Measurements from ENCODE around the gene NUTM2A.
"Not testable (repeated sequence)": the region's sequence is repeated elsewhere in the genome, so short reads cannot be mapped to it uniquely, and the experiment has no call there.

Gene NUTM2A

DNA sequence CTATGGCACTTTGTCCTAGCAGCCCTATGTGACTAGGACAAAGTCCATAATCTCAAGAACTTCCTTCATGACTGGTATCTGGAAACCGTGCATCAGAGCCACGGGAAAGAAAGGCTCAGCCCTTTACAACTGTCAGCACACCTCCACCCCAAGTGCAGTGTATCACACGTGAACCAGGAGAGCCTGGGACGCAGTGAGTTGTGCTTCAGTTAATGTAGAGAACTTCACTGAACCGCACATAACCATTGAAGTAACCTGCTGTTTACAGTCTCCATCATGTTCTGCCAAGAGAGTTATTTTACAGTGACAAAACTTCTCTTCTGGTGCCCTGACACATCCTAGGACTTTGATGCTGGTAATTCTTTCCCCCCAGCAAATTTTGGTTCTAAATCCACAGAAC lies 12.0 kb downstream of the NUTM2A start:
- not testable (repeated sequence) for H3K4me3 ChIP-seq (ENCODE audit: low read length); DNase-seq (ENCODE audit: low read depth, low spot score)

DNA sequence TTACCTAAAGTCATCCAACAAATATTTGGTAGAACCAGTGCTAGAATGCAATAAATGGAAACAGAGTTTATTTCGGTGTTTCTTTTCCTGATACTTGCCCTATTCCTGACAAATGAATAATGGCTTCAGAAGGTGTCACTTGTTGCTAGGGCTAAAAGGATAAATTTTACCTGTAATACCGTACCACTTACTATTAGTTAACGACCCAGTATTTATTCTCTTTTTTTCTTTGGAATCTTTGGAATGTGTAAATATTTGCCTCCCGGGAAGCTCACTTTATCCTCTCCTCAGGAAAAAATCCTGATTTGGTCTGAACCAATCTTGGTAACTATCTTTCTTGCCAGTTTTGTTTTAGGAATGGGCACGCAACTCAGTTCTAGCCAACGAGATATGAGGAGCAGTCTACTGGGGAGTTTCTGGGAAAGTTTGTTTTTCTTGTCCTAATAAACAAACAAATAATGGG lies 14.1 kb downstream of the NUTM2A start:
- H3K4me3 ChIP-seq (ENCODE audit: low read length); DNase-seq (ENCODE audit: low read depth, low spot score): not testable (repeated sequence)

DNA sequence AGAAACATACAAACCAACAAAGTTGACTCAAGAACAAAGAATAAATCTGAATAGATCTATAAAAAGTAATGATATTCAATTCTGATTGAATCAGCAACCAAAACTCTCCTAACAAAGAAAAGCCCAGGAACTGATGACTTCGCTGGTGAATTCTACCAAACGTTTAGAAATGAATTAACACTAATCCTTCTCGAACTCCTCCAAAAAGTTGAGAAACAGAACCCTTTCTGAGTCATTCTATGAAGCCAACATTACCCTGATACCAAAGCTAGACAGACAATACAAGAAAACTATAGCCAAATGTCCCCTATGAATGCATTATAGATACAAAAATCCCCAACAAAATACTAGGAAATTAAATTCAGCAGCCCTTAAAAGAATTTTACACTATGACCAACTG lies 16.9 kb downstream of the NUTM2A start:
- H3K4me3 ChIP-seq (ENCODE audit: low read length); DNase-seq (ENCODE audit: low read depth, low spot score): not testable (repeated sequence)

- not testable (repeated sequence) for H3K4me3 ChIP-seq (ENCODE audit: low read length); DNase-seq (ENCODE audit: low read depth, low spot score)
These were observed 22.1 kb downstream of the NUTM2A start for GRCh38 chr10:87247335-87247734.

- H3K4me3 ChIP-seq (ENCODE audit: low read length): not testable (repeated sequence)
These were observed 23.6 kb downstream of the NUTM2A start for GRCh38 chr10:87248818-87249353.

GRCh38 chr10:87280749-87281392 lies 55.6 kb downstream of the NUTM2A start:
- DNase-seq (ENCODE audit: low read depth, low spot score); H3K4me3 ChIP-seq (ENCODE audit: low read length): not testable (repeated sequence)

More at GRCh38 chr10:87248818-87249353, 23.6 kb downstream of the NUTM2A start:
- not testable (repeated sequence) for DNase-seq (ENCODE audit: low read depth, low spot score)
